Liver (tissue), 9 donors: ENCODE measurements around the gene DNAJB14. TPM values are rescaled to one million over a fixed set of nuclear protein-coding genes. Genes with fewer than 3 reads are reported as not detected.

Experiments used
- DNase-seq: peaks from one replicate; pipeline ENCODE4 v3.0.0-alpha.2; 2017; ENCODE audit warnings: low spot score
- H3K27ac ChIP-seq, 2 donors: one replicate each; pipeline ENCODE4 v1.7.0; 2013; ENCODE audit warnings: inconsistent platforms in 2 of 2, low read length in 2 of 2, control low read depth in 1 of 2, low read depth in 1 of 2, mild to moderate bottlenecking in 1 of 2
- H3K27me3 ChIP-seq, 4 donors: one replicate each; pipeline versions ENCODE4 v1.6.1 to v1.7.0; 2013; ENCODE audit warnings: low read length in 3 of 4, inconsistent platforms in 1 of 4, mild to moderate bottlenecking in 1 of 4, moderate library complexity in 1 of 4; ENCODE audit not compliant: control insufficient read depth in 4 of 4, insufficient read depth in 4 of 4
- H3K36me3 ChIP-seq, 4 donors: one replicate each; pipeline versions ENCODE4 v1.6.1 to v1.7.0; 2013; ENCODE audit warnings: low read length in 3 of 4, mild to moderate bottlenecking in 3 of 4, low read depth in 1 of 4, moderate library complexity in 1 of 4; ENCODE audit not compliant: control insufficient read depth in 4 of 4, insufficient read depth in 3 of 4
- H3K4me1 ChIP-seq, 4 donors: one replicate each; pipeline versions ENCODE4 v1.6.1 to v1.7.0; 2013; ENCODE audit warnings: low read length in 3 of 4, mild to moderate bottlenecking in 3 of 4, moderate library complexity in 1 of 4; ENCODE audit not compliant: control insufficient read depth in 4 of 4, insufficient read depth in 4 of 4
- H3K4me3 ChIP-seq, 3 donors: one replicate each; pipeline versions ENCODE4 v1.6.1 to v1.7.0; 2013; ENCODE audit warnings: low read length in 3 of 3, control low read depth in 1 of 3, low read depth in 1 of 3, mild to moderate bottlenecking in 1 of 3
- H3K9ac ChIP-seq, 2 donors: one replicate each; pipeline ENCODE4 v1.7.0; 2013; ENCODE audit warnings: low read length in 2 of 2, mild to moderate bottlenecking in 2 of 2, moderate library complexity in 2 of 2, control low read depth in 1 of 2, low read depth in 1 of 2
- H3K9me3 ChIP-seq, 4 donors: one replicate each; pipeline versions ENCODE4 v1.6.1 to v1.7.0; 2013; ENCODE audit warnings: low read length in 3 of 4; ENCODE audit not compliant: control insufficient read depth in 4 of 4
- ATF3 ChIP-seq: IDR thresholded peaks from 2 replicates; pipeline ENCODE4 v1.6.1; 2016; ENCODE audit warnings: antibody characterized with exemption
- CTCF ChIP-seq: fragments of 150-350 bp; IDR thresholded peaks from 2 replicates; pipeline ENCODE4 v1.5.1; 2017; ENCODE audit warnings: improper control_type of control experiment, low read depth, low read length; ENCODE audit not compliant: missing input control
- EGR1 ChIP-seq, 2 donors: IDR thresholded peaks; 2 replicates each; pipeline ENCODE4 v1.6.1; 2016 to 2018; ENCODE audit warnings: antibody characterized with exemption in 2 of 2, low read depth in 2 of 2
- FOXA1 ChIP-seq: IDR thresholded peaks from 2 replicates; pipeline ENCODE4 v1.6.1; 2016; ENCODE audit warnings: antibody characterized with exemption
- FOXA2 ChIP-seq: IDR thresholded peaks from 2 replicates; pipeline ENCODE4 v1.6.1; 2016; ENCODE audit warnings: antibody characterized with exemption
- GABPA ChIP-seq, 2 donors: IDR thresholded peaks in 1 of 2; conservative IDR thresholded peaks in 1 of 2; 2 replicates each; pipeline ENCODE4 v1.6.1; 2016; ENCODE audit warnings: antibody characterized with exemption in 2 of 2, mild to moderate bottlenecking in 1 of 2, moderate library complexity in 1 of 2
- HNF4A ChIP-seq, 2 donors: conservative IDR thresholded peaks; 2 replicates each; pipeline ENCODE4 v1.6.1; 2016; ENCODE audit warnings: antibody characterized with exemption in 2 of 2, mild to moderate bottlenecking in 2 of 2
- HNF4G ChIP-seq: IDR thresholded peaks from 2 replicates; pipeline ENCODE4 v1.6.1; 2016; ENCODE audit warnings: antibody characterized with exemption
- JUND ChIP-seq, 2 donors: IDR thresholded peaks; 2 replicates each; pipeline ENCODE4 v1.6.1; 2016; ENCODE audit warnings: antibody characterized with exemption in 2 of 2
- MAX ChIP-seq: IDR thresholded peaks from 2 replicates; pipeline ENCODE4 v1.6.1; 2016; ENCODE audit warnings: antibody characterized with exemption
- NR2F2 ChIP-seq: IDR thresholded peaks from 2 replicates; pipeline ENCODE4 v1.6.1; 2016; ENCODE audit warnings: antibody characterized with exemption
- RAD21 ChIP-seq, 2 donors: IDR thresholded peaks; 2 replicates each; pipeline ENCODE4 v1.6.1; 2016; ENCODE audit warnings: antibody characterized with exemption in 2 of 2, mild to moderate bottlenecking in 2 of 2
- REST ChIP-seq: IDR thresholded peaks from 2 replicates; pipeline ENCODE4 v1.6.1; 2016; ENCODE audit warnings: antibody characterized with exemption, mild to moderate bottlenecking
- RXRA ChIP-seq, 2 donors: IDR thresholded peaks; 2 replicates each; pipeline ENCODE4 v1.6.1; 2017 to 2018; ENCODE audit warnings: antibody characterized with exemption in 2 of 2, mild to moderate bottlenecking in 1 of 2
- SP1 ChIP-seq: IDR thresholded peaks from 2 replicates; pipeline ENCODE4 v1.6.1; 2018; ENCODE audit warnings: antibody characterized with exemption, mild to moderate bottlenecking
- TAF1 ChIP-seq: conservative IDR thresholded peaks from 2 replicates; pipeline ENCODE4 v1.6.1; 2016; ENCODE audit warnings: antibody characterized with exemption, mild to moderate bottlenecking
- YY1 ChIP-seq: IDR thresholded peaks from 2 replicates; pipeline ENCODE4 v1.6.1; 2016; ENCODE audit warnings: antibody characterized with exemption, mild to moderate bottlenecking
- ZBTB33 ChIP-seq: IDR thresholded peaks from 2 replicates; pipeline ENCODE4 v1.6.1; 2016; ENCODE audit warnings: antibody characterized with exemption
- WGBS: extraction: QIAGEN DNeasy Blood & Tissue Kit; methylation state at CpG from one replicate; pipeline ENCODE4 v1.1.7; 2013; 5-methylcytosine and 5-hydroxymethylcytosine counted together
- polyA plus RNA-seq, 2 donors: library from polyadenylated mRNA; stranded (reverse) in 1 of 2; unstranded in 1 of 2; fragments of 200-250 nt in 1 of 2; fragments of >200 nt in 1 of 2; fragmentation: Nextera tagmentation in 1 of 2; extraction: Ambion mirVana in 1 of 2; gene quantifications; one replicate each; pipeline versions ENCODE4 v1.2.1 to v1.2.3, GENCODE V29; 2013 to 2015
- total RNA-seq, 2 donors: library from RNA; depleted of rRNA; stranded (reverse); fragments of >200 nt; gene quantifications; one replicate each; pipeline ENCODE4 v1.2.3, GENCODE V29; 2014
- donor health status: healthy.
- donor health status: healthy.
- donor health status: healthy.
- donor health status: healthy.
- donor health status: healthy.

DNAJB14 gene
- total and polyA plus RNA-seq, 4 donors, result 8.1 to 15.1 (median 8.9) TPM

GRCh38 chr4:99945718-99946355 is 581 bp downstream of the DNAJB14 start:
- peaks cover 3 to 31% (median 20%) of the 10 kb centered on the region in 4 donors for H3K4me1 ChIP-seq

More at GRCh38 chr4:99945718-99946355, 581 bp downstream of the DNAJB14 start:
- DNase-seq, result no peak
- Histone ChIP-seq H3K9me3 (no peaks in the 10 kb centered on the region), H3K36me3 (no peaks in the 10 kb centered on the region), H3K9ac (peak overlapping the region; percentile 71 to 76), H3K4me3 (peak overlapping the region; percentile 63 to 98 (median 93)), H3K27me3 (no peaks in the 10 kb centered on the region), H3K27ac (peak overlapping the region; percentile 68 to 90)
- WGBS, result 2% methylated on average over 25 of the region's 25 CpGs
- TF ChIP-seq ATF3, result no peak
- no peak for TF ChIP-seq NR2F2
- TF ChIP-seq TAF1, result no peak
- no peak for TF ChIP-seq MAX
- no peak for TF ChIP-seq HNF4A (conservative IDR thresholded peaks at IDR 0.05)
- no peak for TF ChIP-seq SP1
- no peak for TF ChIP-seq ZBTB33
- TF ChIP-seq REST, result no peak
- TF ChIP-seq JUND (IDR thresholded peaks at IDR 0.05), result no peak
- no peak for TF ChIP-seq RXRA (IDR thresholded peaks at IDR 0.05)
- no peak for TF ChIP-seq FOXA1
- no peak for TF ChIP-seq HNF4G
- no peak for TF ChIP-seq CTCF
- no peak for TF ChIP-seq RAD21 (IDR thresholded peaks at IDR 0.05)
- no peak for TF ChIP-seq YY1
- TF ChIP-seq EGR1 (IDR thresholded peaks at IDR 0.05; ENCODE audit: low read depth in 2 of 2), result no peak
- no peak for TF ChIP-seq GABPA (IDR thresholded peaks at IDR 0.05 in 1 of 2, conservative IDR thresholded peaks at IDR 0.05 in 1 of 2)
- TF ChIP-seq FOXA2, result no peak
